Uterus (tissue), 4 donors: Measurements from ENCODE around the gene GATB. TPM values are rescaled to one million over a fixed set of nuclear protein-coding genes. Genes with fewer than 3 reads are reported as not detected.

ENCODE experiments used
- DNase-seq, 2 donors: peaks; one replicate each; pipeline ENCODE4 v3.0.0-alpha.2; 2019 to 2020
- H3K27ac ChIP-seq, 2 donors: fragments of 200-600 bp; sonication (generic); 1 replicate in 1 of 2; 2 replicates in 1 of 2; pipeline ENCODE4 v1.5.1; 2016 to 2018
- H3K27me3 ChIP-seq, 2 donors: fragments of 200-600 bp; sonication (generic); one replicate each; pipeline ENCODE4 v1.5.1; 2018 to 2019; ENCODE audit warnings: control low read depth in 1 of 2
- H3K36me3 ChIP-seq, 2 donors: fragments of 200-600 bp; sonication (generic); one replicate each; pipeline ENCODE4 v1.5.1; 2019; ENCODE audit warnings: control low read depth in 1 of 2
- H3K4me1 ChIP-seq, 2 donors: fragments of 200-600 bp; sonication (generic); one replicate each; pipeline ENCODE4 v1.5.1; 2018 to 2019; ENCODE audit warnings: control low read depth in 1 of 2
- H3K4me3 ChIP-seq, 2 donors: fragments of 200-600 bp; sonication (generic); 1 replicate in 1 of 2; 2 replicates in 1 of 2; pipeline ENCODE4 v1.5.1; 2018 to 2019; ENCODE audit warnings: mild to moderate bottlenecking in 1 of 2
- H3K9me3 ChIP-seq, 2 donors: fragments of 200-600 bp; sonication (generic); one replicate each; pipeline ENCODE4 v1.5.1; 2019; ENCODE audit warnings: control low read depth in 1 of 2
- CTCF ChIP-seq, 4 experiments: fragments of 200-600 bp in 2 of 4; fragments of 450-650 bp in 2 of 4; sonication (generic) in 2 of 4; IDR thresholded peaks; one replicate each; pipeline ENCODE4 v1.5.1; 2016 to 2019; ENCODE audit warnings: antibody characterized with exemption in 4 of 4, mild to moderate bottlenecking in 2 of 4, moderate library complexity in 1 of 4
- POLR2A ChIP-seq, 2 donors: fragments of 450-650 bp; IDR thresholded peaks; one replicate each; pipeline ENCODE4 v1.6.1; 2016; ENCODE audit warnings: antibody characterized with exemption in 2 of 2, mild to moderate bottlenecking in 1 of 2, moderate library complexity in 1 of 2
- intact Hi-C: fragments of 100-400 bp; cut with DNase I; formaldehyde crosslinking; loops from one replicate; pipeline ENCODE4 v1.15.1; 2023; ENCODE audit warnings: low total_unique reads
- total RNA-seq, 4 donors: library from RNA; depleted of rRNA in 3 of 4; stranded (reverse); fragments of >200 nt in 3 of 4; gene quantifications; one replicate each; pipeline versions ENCODE4 v1.1.0 to v1.2.4, GENCODE V29; 2014 to 2023
- donor health status: DM: yes; HTN: yes; CAD: no.

The GATB gene
- total RNA-seq, 4 donors from 2014 or later: 2.8 to 31.5 (median 12.4) TPM

DNA sequence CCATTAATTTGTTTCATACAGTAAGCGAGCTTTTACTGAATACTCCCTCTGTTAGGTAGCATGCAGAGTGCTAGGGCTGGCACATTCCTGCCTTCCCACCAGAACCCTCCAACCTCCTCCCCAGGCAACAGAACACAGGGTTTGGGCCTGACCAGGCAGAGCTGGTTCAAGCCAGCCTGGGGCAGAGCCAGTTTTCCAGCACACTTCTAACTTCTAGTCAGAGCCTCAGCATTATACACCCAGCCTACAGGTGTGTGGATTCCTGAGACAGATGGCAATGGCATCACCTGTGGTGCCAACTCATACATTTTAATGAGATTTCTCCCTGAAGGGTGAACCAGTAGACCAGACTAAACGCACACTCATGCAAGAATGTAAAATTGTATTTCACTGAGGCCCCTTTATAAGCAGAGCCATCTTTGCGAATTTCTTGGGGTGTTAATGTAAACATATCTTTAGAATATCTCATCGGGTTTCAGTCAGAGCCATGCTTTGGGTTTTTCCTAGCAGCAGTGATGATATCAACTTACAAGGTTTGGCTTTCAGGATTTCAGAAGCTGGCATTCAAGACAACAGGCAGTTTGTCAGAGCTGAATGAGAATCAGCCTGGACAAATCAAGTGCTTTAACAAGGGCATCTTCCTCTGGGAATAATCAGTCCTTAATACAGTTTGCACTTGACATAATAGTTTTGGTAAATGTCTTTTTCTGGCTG lies 92.0 kb downstream of the GATB start:
- no peaks in the 10 kb centered on the region for H3K36me3 ChIP-seq
- H3K4me3 ChIP-seq: no peak overlapping the region
- intact Hi-C loops: no loop called here
- no peaks in the 10 kb centered on the region for H3K27me3 ChIP-seq
- no peak for DNase-seq
- TF ChIP-seq CTCF (IDR thresholded peaks at IDR 0.05) (no peak), POLR2A (IDR thresholded peaks at IDR 0.05) (no peak)
- no peak overlapping the region for H3K27ac ChIP-seq
- H3K9me3 ChIP-seq: no peaks in the 10 kb centered on the region
- no peaks in the 10 kb centered on the region for H3K4me1 ChIP-seq

DNA sequence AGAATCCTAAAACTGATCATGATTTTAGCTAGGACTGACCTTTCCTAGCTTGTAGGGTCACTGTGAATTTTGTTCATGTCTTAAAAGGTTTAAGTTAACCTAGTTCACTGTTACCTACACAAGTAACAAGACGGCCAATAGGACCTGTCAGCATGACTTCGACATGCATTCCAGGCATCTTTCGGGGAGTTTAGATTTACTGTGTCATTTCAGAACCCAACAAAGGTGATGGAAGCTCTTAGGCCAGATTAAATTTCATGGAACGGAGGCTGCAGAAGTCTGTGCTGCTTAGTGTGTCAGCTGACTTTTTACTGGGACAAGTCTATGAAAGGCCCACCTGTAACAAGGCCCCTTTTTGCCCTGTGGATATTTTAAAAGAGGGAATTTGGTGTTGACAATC lies 93.1 kb downstream of the GATB start:
- Histone ChIP-seq H3K4me3 (no peak overlapping the region), H3K36me3 (no peaks in the 10 kb centered on the region), H3K27ac (no peak overlapping the region), H3K27me3 (no peaks in the 10 kb centered on the region), H3K4me1 (no peaks in the 10 kb centered on the region), H3K9me3 (no peaks in the 10 kb centered on the region)
- DNase-seq: no peak
- no peak for TF ChIP-seq POLR2A (IDR thresholded peaks at IDR 0.05)
- no peak for TF ChIP-seq CTCF (IDR thresholded peaks at IDR 0.05)
- intact Hi-C loops: no loop called here

DNA sequence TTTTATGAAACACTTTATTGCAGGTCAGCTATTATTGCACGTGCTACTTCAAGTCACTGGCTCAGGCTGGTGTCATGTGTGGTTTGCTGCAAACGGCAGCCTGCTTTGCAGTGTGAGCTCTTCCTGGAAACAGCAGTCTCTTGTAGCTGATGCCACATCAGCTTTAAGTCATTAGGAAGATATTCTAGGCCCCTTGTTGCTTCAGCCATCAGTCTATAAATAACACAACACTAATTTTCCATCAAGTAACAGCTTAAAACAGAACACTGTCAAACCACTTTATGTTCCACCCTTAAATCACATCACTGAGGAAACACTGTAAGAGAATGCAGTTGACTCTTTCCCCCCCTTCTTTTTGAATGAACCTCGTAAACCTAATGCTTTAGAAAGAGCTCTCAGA lies 93.8 kb downstream of the GATB start:
- Histone ChIP-seq H3K4me1 (no peaks in the 10 kb centered on the region), H3K27ac (no peak overlapping the region), H3K9me3 (no peaks in the 10 kb centered on the region), H3K36me3 (no peaks in the 10 kb centered on the region), H3K4me3 (no peak overlapping the region), H3K27me3 (no peaks in the 10 kb centered on the region)
- TF ChIP-seq CTCF (IDR thresholded peaks at IDR 0.05): no peak
- TF ChIP-seq POLR2A (IDR thresholded peaks at IDR 0.05): no peak
- no peak for DNase-seq
- intact Hi-C loops: no loop called here

DNA sequence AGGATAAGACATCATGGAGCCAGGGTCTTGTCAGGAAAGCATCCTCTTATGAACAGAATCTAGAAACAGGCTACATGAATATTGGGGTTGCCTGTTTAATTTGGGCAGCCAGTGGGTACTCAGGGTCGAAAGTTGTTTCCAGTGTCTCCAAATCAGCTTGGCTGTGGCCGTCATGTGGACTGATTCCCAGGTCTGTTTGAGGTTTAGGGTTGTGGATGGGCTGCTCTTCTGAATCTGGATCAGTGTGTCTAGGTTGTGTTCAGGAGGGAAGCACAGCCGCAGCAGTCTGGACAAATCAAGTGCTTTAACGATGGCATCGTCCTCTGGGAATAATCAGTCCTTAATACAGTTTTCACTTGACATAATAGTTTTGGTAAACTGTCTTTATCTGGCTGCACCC lies 94.3 kb downstream of the GATB start:
- Histone ChIP-seq H3K9me3 (no peaks in the 10 kb centered on the region), H3K27me3 (no peaks in the 10 kb centered on the region), H3K36me3 (no peaks in the 10 kb centered on the region), H3K4me3 (no peak overlapping the region), H3K27ac (no peak overlapping the region), H3K4me1 (no peaks in the 10 kb centered on the region)
- DNase-seq: no peak
- TF ChIP-seq POLR2A (IDR thresholded peaks at IDR 0.05) (no peak), CTCF (IDR thresholded peaks at IDR 0.05) (no peak)
- intact Hi-C loops: no loop called here

GRCh38 chr4:151665785-151666127 lies 95.1 kb downstream of the GATB start:
- DNase-seq: no peak

More at GRCh38 chr4:151665785-151666127, 95.1 kb downstream of the GATB start:
- H3K36me3 ChIP-seq: no peaks in the 10 kb centered on the region
- no peaks in the 10 kb centered on the region for H3K4me1 ChIP-seq
- no peak overlapping the region for H3K4me3 ChIP-seq
- TF ChIP-seq POLR2A (IDR thresholded peaks at IDR 0.05) (no peak), CTCF (IDR thresholded peaks at IDR 0.05) (no peak)
- no peaks in the 10 kb centered on the region for H3K27me3 ChIP-seq
- H3K9me3 ChIP-seq: no peaks in the 10 kb centered on the region
- intact Hi-C loops: no loop called here
- H3K27ac ChIP-seq: no peak overlapping the region
